ENCODE results near the gene THRA.

The THRA gene

GRCh38 chr17:40015998-40016985 is 46.5 kb upstream of the THRA start:
- no peak for TF ChIP-seq POLR2AphosphoS5 (IDR thresholded peaks at IDR 0.05; ENCODE audit: low read depth, low read length)
- TF ChIP-seq TAF1 (IDR thresholded peaks at IDR 0.05; ENCODE audit: borderline replicate concordance, insufficient read depth, low read length), result no peak
- no peak for TF ChIP-seq REST (IDR thresholded peaks at IDR 0.05; ENCODE audit: insufficient read depth in 1 of 2, low read depth in 2 of 2, low read length in 2 of 2)
- no peak for TF ChIP-seq FOXP2 (optimal IDR thresholded peaks at IDR 0.05; ENCODE audit: borderline replicate concordance, extremely low read depth, extremely low read length, insufficient read depth)
- TF ChIP-seq SIN3A (IDR thresholded peaks at IDR 0.05; ENCODE audit: borderline replicate concordance, insufficient read depth, low read length), result no peak

- TF ChIP-seq POLR2AphosphoS5 (IDR thresholded peaks at IDR 0.05; ENCODE audit: low read depth, low read length) (no peak), TAF1 (IDR thresholded peaks at IDR 0.05; ENCODE audit: borderline replicate concordance, insufficient read depth, low read length) (no peak), REST (IDR thresholded peaks at IDR 0.05; ENCODE audit: insufficient read depth in 1 of 2, low read depth in 2 of 2, low read length in 2 of 2) (no peak), FOXP2 (optimal IDR thresholded peaks at IDR 0.05; ENCODE audit: borderline replicate concordance, extremely low read depth, extremely low read length, insufficient read depth) (no peak), SIN3A (IDR thresholded peaks at IDR 0.05; ENCODE audit: borderline replicate concordance, insufficient read depth, low read length) (no peak)
Observed at GRCh38 chr17:40017422-40018080, 45.2 kb upstream of the THRA start.

GRCh38 chr17:40018211-40019121 is 44.3 kb upstream of the THRA start:
- TF ChIP-seq SIN3A (IDR thresholded peaks at IDR 0.05; ENCODE audit: borderline replicate concordance, insufficient read depth, low read length) (no peak), REST (IDR thresholded peaks at IDR 0.05; ENCODE audit: insufficient read depth in 1 of 2, low read depth in 2 of 2, low read length in 2 of 2) (no peak), POLR2AphosphoS5 (IDR thresholded peaks at IDR 0.05; ENCODE audit: low read depth, low read length) (no peak)

GRCh38 chr17:40019140-40019991 is 43.4 kb upstream of the THRA start:
- no peak for TF ChIP-seq FOXP2 (optimal IDR thresholded peaks at IDR 0.05; ENCODE audit: borderline replicate concordance, extremely low read depth, extremely low read length, insufficient read depth)
- no peak for TF ChIP-seq REST (IDR thresholded peaks at IDR 0.05; ENCODE audit: insufficient read depth in 1 of 2, low read depth in 2 of 2, low read length in 2 of 2)
- no peak for TF ChIP-seq SIN3A (IDR thresholded peaks at IDR 0.05; ENCODE audit: borderline replicate concordance, insufficient read depth, low read length)
- TF ChIP-seq TAF1 (IDR thresholded peaks at IDR 0.05; ENCODE audit: borderline replicate concordance, insufficient read depth, low read length), result no peak
- TF ChIP-seq POLR2AphosphoS5 (IDR thresholded peaks at IDR 0.05; ENCODE audit: low read depth, low read length), result no peak
